GM21717 (cell line): ENCODE measurements around the gene TMEM212.

Source experiments
- ATAC-seq: cut with Tn5 transposase; IDR thresholded peaks from one replicate; pipeline ENCODE4 v1.9.1; 2021; ENCODE audit warnings: mild to moderate bottlenecking, moderate library complexity; ENCODE audit not compliant: unreplicated experiment

The TMEM212 gene

GRCh38 chr3:171842864-171843518 is at the start of gene TMEM212:
Gene TMEM212 (plus strand): TSS chr3:171843349. CDS start chr3:171843384, 35 bp downstream.
- ATAC-seq = no peak

DNA sequence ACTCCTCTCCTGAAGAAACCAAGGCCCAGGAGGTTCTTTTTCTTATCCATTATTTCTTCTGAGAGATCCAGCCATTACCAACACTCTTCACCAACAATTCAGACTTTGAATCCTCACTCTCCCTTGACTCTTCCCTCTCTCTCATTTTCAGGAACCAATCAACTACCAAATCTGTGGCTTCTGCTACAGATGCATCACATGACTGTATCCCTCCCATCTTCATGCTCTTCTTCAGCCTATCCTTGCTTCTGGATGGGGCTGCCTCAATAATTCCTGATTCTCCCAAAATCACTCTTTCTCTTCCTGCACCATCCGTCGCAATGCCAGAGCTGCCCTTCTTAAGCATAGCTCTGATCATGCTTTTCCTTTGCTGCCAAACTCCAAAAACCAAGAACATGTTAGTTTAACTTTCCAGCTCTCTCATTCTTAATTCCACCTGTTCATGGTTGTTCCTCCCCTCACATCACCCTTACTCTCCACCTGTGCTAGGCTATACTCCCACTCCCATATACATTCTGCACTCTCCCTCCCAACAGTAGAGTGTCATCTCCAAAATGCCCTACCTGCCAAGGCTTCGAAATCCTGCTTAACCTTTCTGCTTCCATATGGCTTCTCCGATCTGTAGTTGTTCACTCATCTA is 46.4 kb upstream of the TMEM212 start:
- no peak for ATAC-seq

DNA sequence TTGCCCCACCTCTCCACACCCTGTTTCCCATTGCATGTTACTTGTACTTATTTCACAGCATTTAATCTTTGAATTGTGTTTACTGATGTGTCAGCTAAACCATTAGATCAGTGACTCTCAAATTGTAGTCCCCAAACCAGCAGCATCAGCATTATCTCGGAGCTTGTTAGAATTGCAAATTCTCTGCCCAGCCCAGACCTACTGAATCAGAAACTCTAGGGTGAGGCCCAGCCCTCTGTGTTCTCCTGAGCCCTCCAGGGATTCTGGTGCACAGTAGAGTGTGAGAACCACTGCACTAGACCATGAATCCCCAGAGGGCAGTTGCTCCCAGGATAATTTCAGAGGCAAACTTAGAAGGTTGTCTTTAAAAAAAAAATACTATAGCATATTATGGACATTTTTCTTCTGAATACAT is 45.9 kb upstream of the TMEM212 start:
- ATAC-seq = no peak

DNA sequence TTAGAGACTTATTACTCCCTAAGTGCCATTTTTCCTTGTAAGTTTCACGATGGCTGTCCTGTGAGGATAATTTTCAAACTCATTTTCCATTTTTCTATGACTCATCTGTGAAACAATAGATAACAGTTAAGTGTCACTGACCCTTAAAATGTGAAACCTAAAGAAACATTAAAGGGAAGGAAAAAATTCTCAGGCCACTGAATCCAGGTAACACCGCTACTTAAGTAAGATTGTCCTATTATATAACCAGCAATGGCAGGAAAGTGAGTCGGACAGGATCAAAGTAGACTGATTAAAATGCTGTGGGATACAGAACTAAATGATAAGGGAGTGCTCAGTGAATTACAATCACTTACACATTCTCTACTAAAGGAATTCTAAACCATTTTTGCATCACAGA is 45.3 kb upstream of the TMEM212 start:
- no peak for ATAC-seq

DNA sequence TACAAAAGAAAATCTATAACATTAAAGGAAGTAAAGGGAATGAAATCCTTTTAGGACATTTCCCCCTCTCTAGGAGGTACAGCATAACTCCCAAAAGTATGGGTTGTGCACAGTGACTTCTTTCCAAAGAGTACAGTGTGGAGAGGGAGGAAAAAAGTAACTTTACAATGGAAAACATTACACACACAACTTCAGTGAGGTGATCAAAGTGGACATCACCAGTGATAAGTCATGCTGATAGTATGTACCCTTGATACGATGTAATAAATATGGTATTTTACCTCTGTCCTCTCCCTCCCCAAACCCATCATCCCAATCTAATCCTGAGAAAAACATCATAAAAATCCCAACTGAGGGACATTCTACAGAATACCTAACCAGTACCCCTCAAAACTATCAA is 43.6 kb upstream of the TMEM212 start:
- ATAC-seq = no peak

- no peak for ATAC-seq
These were observed 41.2 kb upstream of the TMEM212 start for GRCh38 chr3:171801738-171802589.

DNA sequence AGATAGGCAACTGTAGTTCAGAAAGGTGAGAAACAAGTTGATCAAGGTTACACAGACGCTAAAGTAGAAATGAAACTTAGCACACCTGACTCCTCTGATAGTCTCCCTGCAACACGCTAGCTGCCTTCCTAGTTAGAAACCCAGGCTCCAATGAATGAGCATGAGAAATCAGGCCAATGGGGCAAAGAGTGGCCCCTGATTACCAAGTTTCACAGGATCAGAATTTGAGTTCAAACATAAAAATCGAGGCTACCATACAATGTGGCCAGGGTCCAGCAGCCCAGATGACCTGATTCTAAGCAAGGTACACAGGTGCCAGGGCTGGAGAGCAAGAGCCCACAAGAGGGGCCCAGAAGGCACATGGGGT is 40.6 kb upstream of the TMEM212 start:
- ATAC-seq = no peak

- ATAC-seq = no peak
These were observed 40.1 kb upstream of the TMEM212 start for GRCh38 chr3:171803044-171803443.

GRCh38 chr3:171804618-171805389 is 38.3 kb upstream of the TMEM212 start:
- ATAC-seq = no peak

DNA sequence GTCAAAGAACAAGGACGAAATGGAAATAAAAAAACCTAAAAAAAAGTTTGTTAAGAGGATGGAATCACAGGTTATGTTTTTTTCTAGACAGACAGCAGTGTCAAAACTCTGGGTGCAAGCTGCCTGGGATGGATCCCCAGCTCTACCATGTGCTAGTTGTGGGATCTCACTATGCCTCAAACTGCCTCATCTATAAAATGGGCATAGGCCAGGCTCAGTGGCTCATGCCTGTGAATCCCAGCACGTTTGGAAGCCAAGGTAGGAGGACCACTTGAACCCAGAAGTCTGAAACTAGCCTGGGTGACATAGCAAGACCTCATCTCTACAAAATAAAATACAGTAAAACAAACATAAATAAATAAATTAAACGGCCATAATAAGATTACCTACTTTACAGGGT is 37.5 kb upstream of the TMEM212 start:
- no peak for ATAC-seq

- no peak for ATAC-seq
These were observed 36.7 kb upstream of the TMEM212 start for GRCh38 chr3:171806200-171807128.

DNA sequence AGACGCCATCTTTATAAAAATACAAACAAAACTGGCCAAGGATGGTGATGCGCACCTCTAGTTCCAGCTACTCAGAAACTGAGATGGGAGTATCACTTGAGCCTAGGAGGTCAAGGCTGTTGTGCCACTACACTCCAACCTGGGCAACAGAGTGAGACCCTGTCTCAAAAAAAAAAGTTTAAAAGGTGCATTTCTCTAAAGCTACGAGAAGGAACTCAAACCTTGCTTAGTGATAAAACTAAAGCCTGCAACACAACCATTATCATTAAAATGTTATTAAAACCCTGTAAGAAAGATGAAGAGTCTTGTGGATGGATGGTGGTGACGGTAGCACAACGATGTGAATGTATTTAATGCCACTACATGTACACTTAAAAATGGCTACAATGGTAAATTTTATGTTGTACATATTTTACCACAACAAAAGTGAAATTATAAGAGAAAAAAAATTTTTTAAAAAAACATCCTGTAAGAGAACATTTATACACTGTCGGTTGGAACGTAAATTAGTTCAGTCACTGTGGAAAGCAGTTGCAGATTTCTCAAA is 35.9 kb upstream of the TMEM212 start:
- no peak for ATAC-seq

- no peak for ATAC-seq
These were observed 35.3 kb upstream of the TMEM212 start for GRCh38 chr3:171807806-171808205.

GRCh38 chr3:171809611-171809860 is 33.6 kb upstream of the TMEM212 start:
- peak; percentile 27 for ATAC-seq

DNA sequence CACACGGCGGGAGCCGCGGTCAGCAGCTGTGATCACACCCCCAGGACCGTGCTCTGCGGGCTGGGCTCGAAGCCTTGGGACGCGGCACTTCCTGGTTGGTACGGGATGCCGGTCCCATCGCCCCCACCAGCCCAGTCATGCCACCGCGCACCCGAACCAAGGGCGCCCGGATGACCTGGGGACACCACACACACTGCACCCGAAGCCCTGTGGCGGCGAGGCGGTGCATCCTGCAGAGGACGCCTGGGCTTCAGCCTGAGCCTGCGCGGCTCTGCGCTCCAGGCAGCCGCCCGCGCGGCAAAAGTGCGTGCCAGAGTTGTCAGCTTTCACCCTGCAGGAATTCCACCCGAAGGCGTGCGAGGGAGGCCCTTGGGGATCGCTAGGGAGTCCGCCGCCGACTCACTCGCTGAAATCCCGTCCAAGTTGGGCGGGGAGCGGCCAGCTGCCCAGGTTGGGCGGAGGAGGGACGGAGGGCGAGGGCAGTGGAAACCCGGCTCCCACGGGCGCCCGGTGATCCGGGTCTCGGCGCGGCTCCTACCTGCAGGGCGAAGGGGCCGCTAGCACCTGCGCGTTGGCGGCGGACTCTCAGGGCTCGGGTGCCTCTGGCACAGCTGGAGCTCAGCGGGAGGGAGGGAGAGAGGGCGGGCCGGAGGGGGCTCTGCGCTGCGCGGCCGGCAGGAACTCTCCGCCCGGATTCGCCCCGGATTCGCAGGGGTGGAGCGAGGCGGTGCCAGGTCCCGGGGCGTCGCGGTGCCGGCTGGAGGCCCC is 33.1 kb upstream of the TMEM212 start, which contains the start of gene PLD1:
PLD1 (minus strand) TSS at position 623 of the 768 bp plus-strand sequence. CDS start 72,432 bp downstream, outside the sequence.
- ATAC-seq = peak; percentile 61

DNA sequence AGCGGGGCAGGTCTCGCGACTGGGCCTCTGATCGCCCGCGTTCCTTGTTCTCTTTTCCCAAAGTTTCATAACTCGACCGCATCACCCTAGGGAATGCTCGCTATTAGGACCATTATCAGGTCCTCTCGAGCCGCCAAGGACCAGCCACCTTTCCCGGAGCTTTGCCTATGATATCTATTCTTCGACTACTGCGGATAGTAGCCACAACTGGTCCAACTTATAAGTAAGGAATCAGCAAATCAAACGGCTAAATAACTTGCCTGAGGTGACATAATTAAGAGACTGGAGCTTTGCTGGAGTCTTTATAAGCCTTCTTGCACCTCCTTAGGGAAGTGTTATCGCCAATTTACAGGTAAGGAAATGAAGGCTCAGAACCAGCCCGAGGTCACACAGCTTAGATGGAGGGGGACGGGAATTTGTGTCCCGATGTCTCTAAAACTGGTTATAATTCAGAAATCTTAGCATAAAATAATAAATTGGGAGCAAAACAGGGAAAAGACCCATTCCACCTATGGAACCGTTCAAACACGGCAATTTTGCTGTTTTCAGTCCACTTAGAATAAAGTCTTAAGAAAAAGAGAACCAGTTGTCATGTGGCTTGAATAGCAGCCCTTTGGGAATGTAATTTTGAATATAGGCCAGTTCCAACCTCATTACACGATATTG is 32.4 kb upstream of the TMEM212 start:
- no peak for ATAC-seq

DNA sequence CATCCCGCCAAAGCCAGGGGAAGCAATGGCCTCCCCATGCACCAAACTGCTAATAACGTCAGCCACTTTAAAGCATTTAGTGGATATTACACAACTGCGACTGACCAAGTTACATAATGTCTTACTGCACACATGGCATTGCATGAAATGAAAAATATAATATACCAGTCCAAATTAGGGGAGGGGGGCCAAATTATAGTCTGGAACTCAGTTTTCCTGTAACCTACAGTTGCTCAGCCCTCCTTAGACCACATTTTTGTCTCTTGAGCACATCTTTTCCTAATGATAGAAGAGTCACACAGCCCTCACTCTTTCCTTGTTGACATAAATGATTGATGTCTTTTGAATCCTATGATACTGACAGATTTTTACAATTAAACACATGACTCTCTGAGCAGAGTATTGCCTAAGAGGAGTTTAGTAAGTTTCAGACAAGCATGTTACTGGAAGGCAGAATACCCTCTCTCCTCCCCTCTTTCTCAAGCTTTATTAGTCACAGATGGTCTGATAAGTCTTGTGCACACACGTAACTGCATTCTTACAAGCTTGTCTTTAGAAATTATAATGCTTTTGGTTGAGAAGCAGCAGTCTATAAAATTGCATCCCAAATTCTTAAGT is 31.7 kb upstream of the TMEM212 start:
- ATAC-seq = no peak

GRCh38 chr3:171811913-171812335 is 31.2 kb upstream of the TMEM212 start:
- no peak for ATAC-seq
